ENCODE data around the gene TAP2. TPM values are rescaled to one million over a fixed set of nuclear protein-coding genes. Genes with fewer than 3 reads are reported as not detected.

Gene TAP2
- total and polyA plus RNA-seq, 2 of the 13 experiments (the other 11 are each of a cell fraction or from before 2014, with no cell fraction given), result 10.3 to 17.6 TPM

GRCh38 chr6:32885698-32886286 lies 47.3 kb upstream of the TAP2 start:
- CTCF ChIA-PET (ENCODE audit: low intra/inter-chr PET ratio, low total read pairs), result interaction anchor here (0.9 to 3.8 kb wide), 5 partner anchors 10 to 99 kb away, joined by 3 to 48 read pairs (median 14); partner anchors contain the start of gene HLA-DMA
- TF ChIP-seq FOXK2 (IDR thresholded peaks at IDR 0.05) (no peak), STAG1 (CRISPR knock-in tag; IDR thresholded peaks at IDR 0.05) (peak; percentile 85), KLF16 (CRISPR knock-in tag; IDR thresholded peaks at IDR 0.05) (0 out of 4 replicates have a peak, but pooled peaks of 1 of the 2 experiments have one; percentile 37), THYN1 (CRISPR knock-in tag; IDR thresholded peaks at IDR 0.05; ENCODE audit: borderline replicate concordance, low read depth) (no peak), HHEX (CRISPR knock-in tag; IDR thresholded peaks at IDR 0.05) (no peak), ZNF609 (CRISPR knock-in tag; IDR thresholded peaks at IDR 0.05; ENCODE audit: borderline replicate concordance) (no peak), RXRB (CRISPR knock-in tag; IDR thresholded peaks at IDR 0.05; ENCODE audit: borderline replicate concordance) (no peak), DRAP1 (CRISPR knock-in tag; IDR thresholded peaks at IDR 0.05) (no peak), FOXC1 (CRISPR knock-in tag; IDR thresholded peaks at IDR 0.05; ENCODE audit: borderline replicate concordance) (no peak), CTCF (CRISPR knock-in tag; IDR thresholded peaks at IDR 0.05) (peak; percentile 68), SSRP1 (CRISPR knock-in tag; IDR thresholded peaks at IDR 0.05) (no peak), CENPBD1 (CRISPR knock-in tag; IDR thresholded peaks at IDR 0.05; ENCODE audit: borderline replicate concordance, low read depth) (no peak), SMC3 (IDR thresholded peaks at IDR 0.05; ENCODE audit: low read length) (peak; percentile 80), SRY (CRISPR knock-in tag; IDR thresholded peaks at IDR 0.05) (no peak)

More at GRCh38 chr6:32885698-32886286, 47.3 kb upstream of the TAP2 start:
- peaks cover 0 to 36% of the 10 kb centered on the region in 2 experiments; a peak in 2 of 5 replicates for H3K27me3 ChIP-seq (ENCODE audit: control insufficient read depth in 1 of 2, insufficient read depth in 2 of 2, low read length in 2 of 2)
- intact Hi-C loops (cut with micrococcal nuclease; ENCODE audit: unreplicated experiment), result loop anchor here (1.0 to 5.0 kb wide), 3 partner anchors 62 to 100 kb away; partner anchors contain the start of gene BRD2
- H3K4me1 ChIP-seq (ENCODE audit: insufficient read depth, low read length), result no peaks in the 10 kb centered on the region
- peak; percentile 67 for ATAC-seq
- POLR2A ChIA-PET, result interaction anchor here (1.0 to 1.2 kb wide), 2 partner anchors 9 to 97 kb away, joined by 3 to 4 read pairs; no protein-coding TSS in a partner anchor
- no peak overlapping the region for H2AFZ ChIP-seq (ENCODE audit: low read length)
- in situ Hi-C loops (cut with HindIII; ENCODE audit: extremely low pct_ligation_motif_present, low pct_unique_long_range_greater_than_20kb), result loop anchor here (5.0 kb wide), 1 partner anchor 62 kb away; no protein-coding TSS in a partner anchor
- WGBS (ENCODE audit: low lambda C conversion rate), result 23% methylated on average over 4 of the region's 4 CpGs
- peak; percentile 77 for DNase-seq (ENCODE audit: low spot score)
- H3K4me2 ChIP-seq (ENCODE audit: low read depth, low read length), result no peak overlapping the region
- no TSS peak for BruUV-seq (replicated peaks)
- H3K4me3 ChIP-seq (replicated peaks in 1 of 3; ENCODE audit: insufficient read depth in 1 of 3, low read depth in 2 of 3, low read length in 3 of 3), result no peak overlapping the region
- no peaks in the 10 kb centered on the region for H3K79me2 ChIP-seq (ENCODE audit: insufficient read depth, low read length)
- H3K9me3 ChIP-seq (ENCODE audit: low read length), result no peaks in the 10 kb centered on the region
- H4K20me1 ChIP-seq (ENCODE audit: insufficient read depth, low read length), result no peaks in the 10 kb centered on the region
- H3K9ac ChIP-seq (ENCODE audit: insufficient read depth, low read depth, low read length), result no peak overlapping the region
- peak; percentile 73 for FAIRE-seq
- H3K36me3 ChIP-seq (replicated peaks in 1 of 2; ENCODE audit: control insufficient read depth in 1 of 2, insufficient read depth in 2 of 2, low read length in 2 of 2), result no peaks in the 10 kb centered on the region
- H3K27ac ChIP-seq (ENCODE audit: extremely low read length, insufficient read depth, low read length), result no peak overlapping the region
